Choroid plexus epithelial cell (primary cell): ENCODE data around the gene TRIB2.

Experiments used
- DNase-seq: peaks from one replicate; pipeline ENCODE4 v3.0.0-alpha.2; 2010; ENCODE audit warnings: low read depth
- H3K4me3 ChIP-seq: 2 replicates; pipeline ENCODE4 v1.5.1; 2011; ENCODE audit warnings: low read depth, mild to moderate bottlenecking, control low read depth, low read length, moderate library complexity
- TF ChIP-seq, protein P1 (sequence below): conservative IDR thresholded peaks from 2 replicates; pipeline ENCODE4 v1.5.1; 2011; ENCODE audit warnings: low read depth, mild to moderate bottlenecking, control low read depth, inconsistent platforms, low read length, moderate library complexity

Gene TRIB2

DNA sequence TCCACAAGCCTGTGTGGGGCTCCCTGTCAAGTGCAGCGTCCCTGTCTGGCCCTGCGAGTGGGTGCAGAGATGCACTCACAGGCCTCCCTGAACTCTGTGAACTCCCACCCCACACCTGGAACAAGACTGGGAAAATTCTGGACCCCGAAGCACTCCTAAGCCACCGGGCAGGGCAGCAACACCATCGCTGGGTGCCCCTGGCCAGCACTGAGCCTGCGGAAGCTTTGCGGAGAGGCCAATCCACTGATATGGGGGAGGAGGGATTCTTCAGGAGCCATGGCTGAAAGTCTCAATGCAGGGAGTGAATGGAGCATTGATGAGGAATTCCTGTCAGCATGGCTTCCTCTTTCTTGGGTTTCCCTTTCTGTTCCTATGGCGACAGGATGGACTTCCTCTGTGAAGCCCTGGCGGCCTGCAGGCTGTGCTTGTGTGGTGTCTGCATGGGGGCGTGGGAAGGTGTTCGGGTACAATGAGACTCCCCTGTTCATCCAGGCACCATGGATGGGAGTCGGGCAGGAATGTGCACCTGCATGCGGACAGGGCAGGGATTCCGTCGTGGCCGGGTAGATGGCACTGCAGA, 15.1 kb downstream of the TRIB2 start:
- DNase-seq, result no peak
- TF ChIP-seq, protein P1, sequence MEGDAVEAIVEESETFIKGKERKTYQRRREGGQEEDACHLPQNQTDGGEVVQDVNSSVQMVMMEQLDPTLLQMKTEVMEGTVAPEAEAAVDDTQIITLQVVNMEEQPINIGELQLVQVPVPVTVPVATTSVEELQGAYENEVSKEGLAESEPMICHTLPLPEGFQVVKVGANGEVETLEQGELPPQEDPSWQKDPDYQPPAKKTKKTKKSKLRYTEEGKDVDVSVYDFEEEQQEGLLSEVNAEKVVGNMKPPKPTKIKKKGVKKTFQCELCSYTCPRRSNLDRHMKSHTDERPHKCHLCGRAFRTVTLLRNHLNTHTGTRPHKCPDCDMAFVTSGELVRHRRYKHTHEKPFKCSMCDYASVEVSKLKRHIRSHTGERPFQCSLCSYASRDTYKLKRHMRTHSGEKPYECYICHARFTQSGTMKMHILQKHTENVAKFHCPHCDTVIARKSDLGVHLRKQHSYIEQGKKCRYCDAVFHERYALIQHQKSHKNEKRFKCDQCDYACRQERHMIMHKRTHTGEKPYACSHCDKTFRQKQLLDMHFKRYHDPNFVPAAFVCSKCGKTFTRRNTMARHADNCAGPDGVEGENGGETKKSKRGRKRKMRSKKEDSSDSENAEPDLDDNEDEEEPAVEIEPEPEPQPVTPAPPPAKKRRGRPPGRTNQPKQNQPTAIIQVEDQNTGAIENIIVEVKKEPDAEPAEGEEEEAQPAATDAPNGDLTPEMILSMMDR, result no peak
- H3K4me3 ChIP-seq, result no peak overlapping the region

DNA sequence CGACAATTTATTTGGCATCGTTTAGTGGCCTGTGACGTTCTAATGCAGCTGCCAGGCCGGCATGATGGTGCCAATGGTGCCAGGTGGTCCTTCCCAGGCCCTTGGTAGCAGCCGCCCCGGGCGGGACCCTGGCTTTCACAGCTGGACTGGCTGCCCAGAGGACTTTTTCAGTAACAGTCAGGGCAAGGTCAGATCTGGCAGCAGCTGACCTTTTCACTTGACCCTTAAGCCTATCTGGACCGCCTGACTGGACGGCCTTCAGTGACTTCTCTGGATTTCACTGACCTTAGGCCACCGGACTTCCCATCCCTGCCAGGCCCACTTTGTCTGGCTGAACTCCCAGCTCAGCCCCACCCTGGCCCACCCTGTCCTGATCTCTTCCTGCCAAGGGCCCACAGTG, 15.9 kb downstream of the TRIB2 start:
- TF ChIP-seq, protein P1, result no peak
- no peak overlapping the region for H3K4me3 ChIP-seq
- no peak for DNase-seq

DNA sequence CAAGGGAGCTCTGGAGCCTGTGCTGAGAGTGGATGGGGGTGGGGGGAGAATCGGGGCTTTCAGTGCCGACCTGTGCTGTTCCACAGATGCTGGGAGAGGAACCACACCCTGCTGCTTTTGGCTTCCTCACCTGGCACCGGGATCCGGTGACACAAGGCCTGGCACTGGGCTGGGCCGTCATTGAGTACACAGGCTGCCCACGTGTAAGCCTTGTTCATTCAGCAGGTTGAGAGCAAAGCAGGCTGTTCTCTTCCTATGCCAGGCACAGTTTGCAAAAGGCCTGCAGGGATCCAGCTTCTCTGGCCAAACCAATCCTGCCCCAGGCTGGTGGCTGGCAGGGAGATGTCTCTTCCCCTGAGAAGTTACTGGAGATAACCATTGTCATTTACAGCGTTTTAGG, 17.1 kb downstream of the TRIB2 start:
- no peak overlapping the region for H3K4me3 ChIP-seq
- DNase-seq, result no peak
- TF ChIP-seq, protein P1, result no peak

DNA sequence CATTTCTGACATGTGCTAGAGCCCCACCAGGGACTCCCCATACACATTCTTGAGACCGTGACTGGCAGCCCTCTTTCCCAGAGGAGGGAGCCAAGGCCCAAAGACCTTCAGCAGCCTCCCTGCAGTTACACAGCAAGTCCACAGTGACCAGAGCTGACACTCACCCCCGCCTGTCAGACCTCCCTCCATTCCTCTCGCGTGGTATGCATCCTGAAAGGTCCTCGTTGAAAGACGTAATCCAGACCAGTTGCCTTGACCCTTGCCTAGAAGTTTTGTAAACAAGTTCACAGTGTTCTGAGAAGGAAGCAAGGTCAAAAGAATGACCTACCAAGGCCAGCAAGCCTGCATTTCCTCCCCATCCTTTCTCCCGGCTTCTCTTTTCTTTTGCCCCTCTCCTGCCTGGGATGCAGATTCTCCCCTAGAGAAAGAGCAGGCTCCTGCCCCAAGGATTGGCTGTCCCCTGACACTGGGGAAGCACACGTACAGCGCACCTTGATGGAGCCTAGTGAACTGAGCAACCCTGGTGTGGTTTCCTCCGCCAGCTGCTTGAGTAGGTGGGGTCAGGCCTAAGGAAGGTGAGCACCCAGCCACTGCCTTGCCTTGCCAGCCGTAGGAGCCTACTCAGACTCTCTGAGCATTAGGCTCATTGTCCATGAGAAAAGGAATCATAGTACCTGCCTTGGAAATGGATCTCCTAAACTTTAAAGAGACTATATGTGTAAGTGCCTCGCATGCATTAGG, 18.3 kb downstream of the TRIB2 start:
- peak; percentile 69 for DNase-seq
- H3K4me3 ChIP-seq, result no peak overlapping the region
- TF ChIP-seq, protein P1, result no peak

DNA sequence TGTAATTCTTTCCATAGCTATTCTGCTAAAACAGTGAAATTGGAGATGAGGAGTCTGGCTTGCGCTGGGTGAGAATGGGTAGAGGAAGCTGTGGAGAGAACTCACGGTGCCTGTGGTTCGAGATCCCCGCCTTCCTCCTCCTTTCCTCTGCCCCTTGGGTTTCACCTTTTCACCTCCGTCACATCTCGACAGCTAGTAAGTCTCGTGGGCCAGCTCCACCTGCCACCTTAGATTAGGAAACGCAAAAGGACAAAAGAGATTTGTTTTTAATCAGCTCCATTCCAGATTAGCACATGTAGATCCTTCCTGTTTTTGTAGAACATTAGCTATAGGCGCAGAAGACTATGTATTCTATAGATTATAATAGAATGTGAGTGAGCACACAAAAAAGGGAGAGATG, 20.6 kb downstream of the TRIB2 start:
- TF ChIP-seq, protein P1, result no peak
- peak; percentile 36 for DNase-seq
- H3K4me3 ChIP-seq, result no peak overlapping the region

DNA sequence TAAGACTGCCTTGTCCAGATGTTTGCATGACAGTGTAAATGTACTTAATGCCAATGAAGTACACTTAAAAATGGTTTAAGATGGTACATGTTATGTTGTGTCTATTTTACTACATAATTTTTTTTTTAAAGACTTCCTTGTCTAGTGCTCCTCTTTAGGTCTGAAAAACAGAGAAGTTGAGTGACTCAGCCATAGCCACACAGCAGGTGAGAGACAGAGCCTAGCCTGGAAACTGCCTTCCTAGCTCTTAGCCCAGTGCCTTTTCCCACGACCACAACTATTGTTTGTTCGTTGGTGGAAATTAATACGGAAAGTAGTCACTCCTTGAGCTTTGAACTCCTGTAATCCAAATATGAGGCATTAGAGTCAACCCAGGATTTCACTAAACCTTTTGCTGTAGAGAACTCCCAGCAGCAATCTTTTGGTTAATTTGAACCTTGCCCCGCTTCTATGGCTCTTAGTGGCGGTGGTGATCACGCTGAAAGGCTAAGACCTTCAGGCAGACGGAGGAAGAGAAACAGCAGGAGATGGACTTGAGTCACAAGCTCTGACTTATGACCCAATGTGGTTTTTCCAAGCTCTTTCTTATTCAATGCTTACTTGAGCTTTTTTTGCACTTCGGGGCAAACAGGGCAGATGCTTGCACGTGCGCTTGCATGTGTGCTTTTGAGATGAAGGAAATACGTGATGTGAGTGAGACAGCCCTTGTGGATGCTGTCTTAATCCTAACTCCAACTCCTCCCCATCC, 21.2 kb downstream of the TRIB2 start:
- TF ChIP-seq, protein P1, result no peak
- no peak overlapping the region for H3K4me3 ChIP-seq
- peak; percentile 99 for DNase-seq
